Bronchial epithelial cell (primary cell): ENCODE measurements around the gene MS4A14. TPM values are rescaled to one million over a fixed set of nuclear protein-coding genes. Genes with fewer than 3 reads are reported as not detected.
A peak's percentile ranks its signal among the peaks of the same experiment; 100 is the strongest.
"Not testable (repeated sequence)": the region's sequence is repeated elsewhere in the genome, so short reads cannot be mapped to it uniquely, and the experiment has no call there.

Source experiments
- DNase-seq: peaks from one replicate; pipeline ENCODE4 v3.0.0-alpha.2; 2010; ENCODE audit warnings: low read depth
- FAIRE-seq: peaks from 2 replicates; lab custom pipeline; 2011; peaks lifted over from hg19 to GRCh38; lab: Jason Lieb, UNC
- H3K27me3 ChIP-seq: 2 replicates; pipeline ENCODE4 v1.5.1; 2011; ENCODE audit warnings: low read length; ENCODE audit not compliant: control insufficient read depth, insufficient read depth
- H3K36me3 ChIP-seq: 2 replicates; pipeline ENCODE4 v1.5.1; 2011; ENCODE audit warnings: low read length; ENCODE audit not compliant: control insufficient read depth, insufficient read depth
- H3K4me3 ChIP-seq: 2 replicates; pipeline ENCODE4 v1.5.1; 2011; ENCODE audit warnings: mild to moderate bottlenecking, low read depth, low read length, control low read depth
- CTCF ChIP-seq: IDR thresholded peaks from 2 replicates; pipeline ENCODE4 v1.5.1; 2011; ENCODE audit warnings: mild to moderate bottlenecking, moderate library complexity, low read length, control low read depth, inconsistent platforms; ENCODE audit not compliant: insufficient read depth, severe bottlenecking
- total RNA-seq: library from RNA; depleted of rRNA; stranded (reverse); fragments of >200 nt; gene quantifications from 2 replicates; pipeline ENCODE4 v1.2.1, GENCODE V29; 2014

The MS4A14 gene
- total RNA-seq, 1 donor from 2014 or later, result not detected

GRCh38 chr11:60360621-60361020, 35.6 kb upstream of the MS4A14 start:
- no peak for DNase-seq
- TF ChIP-seq CTCF, result no peak
- no peaks in the 10 kb centered on the region for H3K27me3 ChIP-seq
- H3K36me3 ChIP-seq, result no peaks in the 10 kb centered on the region
- no peak overlapping the region for H3K4me3 ChIP-seq
- FAIRE-seq, result no peak

- no peak for TF ChIP-seq CTCF
- FAIRE-seq, result no peak
- DNase-seq, result no peak
- no peaks in the 10 kb centered on the region for H3K36me3 ChIP-seq
- H3K4me3 ChIP-seq, result no peak overlapping the region
- H3K27me3 ChIP-seq, result no peaks in the 10 kb centered on the region
These were observed 34.0 kb upstream of the MS4A14 start for GRCh38 chr11:60362241-60362640.

GRCh38 chr11:60363542-60364470, 32.5 kb upstream of the MS4A14 start:
- H3K36me3 ChIP-seq, result no peaks in the 10 kb centered on the region
- FAIRE-seq (no peak), DNase-seq (peak; percentile 57)
- TF ChIP-seq CTCF, result peak; percentile 71
- no peak overlapping the region for H3K4me3 ChIP-seq
- no peaks in the 10 kb centered on the region for H3K27me3 ChIP-seq

GRCh38 chr11:60366262-60366904, 29.9 kb upstream of the MS4A14 start:
- not testable (repeated sequence) for FAIRE-seq, H3K4me3 ChIP-seq, H3K27me3 ChIP-seq, DNase-seq, H3K36me3 ChIP-seq

- no peak for TF ChIP-seq CTCF
- Histone ChIP-seq H3K27me3 (no peaks in the 10 kb centered on the region), H3K4me3 (no peak overlapping the region), H3K36me3 (no peaks in the 10 kb centered on the region)
- FAIRE-seq (no peak), DNase-seq (no peak)
These were observed 29.2 kb upstream of the MS4A14 start for GRCh38 chr11:60367009-60367408.

- H3K4me3 ChIP-seq, result no peak overlapping the region
- no peaks in the 10 kb centered on the region for H3K27me3 ChIP-seq
- no peaks in the 10 kb centered on the region for H3K36me3 ChIP-seq
- no peak for FAIRE-seq
- DNase-seq, result no peak
- TF ChIP-seq CTCF, result no peak
These were observed 28.4 kb upstream of the MS4A14 start for GRCh38 chr11:60367896-60368295.
